Esophagus squamous epithelium (tissue), 5 donors: ENCODE data around the gene C16orf74. TPM values are rescaled to one million over a fixed set of nuclear protein-coding genes. Genes with fewer than 3 reads are reported as not detected.

Experiments
- DNase-seq: peaks from one replicate; lab custom pipeline; 2025; lab: John Stamatoyannopoulos, UW
- H3K27ac ChIP-seq, 4 donors: fragments of 200-600 bp; sonication (generic); one replicate each; pipeline ENCODE4 v1.5.1; 2016 to 2019; ENCODE audit warnings: mild to moderate bottlenecking in 1 of 4
- H3K27me3 ChIP-seq, 4 donors: fragments of 200-600 bp; sonication (generic); 1 replicate in 3 of 4; 2 replicates in 1 of 4; pipeline versions ENCODE4 v1.5.1 to v1.6.0; 2017 to 2021; ENCODE audit warnings: antibody characterized with exemption in 1 of 4
- H3K36me3 ChIP-seq, 3 donors: fragments of 200-600 bp; sonication (generic); one replicate each; pipeline ENCODE4 v1.5.1; 2016 to 2019
- H3K4me1 ChIP-seq, 3 donors: fragments of 200-600 bp; sonication (generic); one replicate each; pipeline ENCODE4 v1.5.1; 2017 to 2019
- H3K4me3 ChIP-seq, 4 donors: fragments of 200-600 bp; sonication (generic); 1 replicate in 3 of 4; 2 replicates in 1 of 4; pipeline ENCODE4 v1.5.1; 2016 to 2019; ENCODE audit warnings: mild to moderate bottlenecking in 2 of 4, moderate library complexity in 1 of 4
- H3K9me3 ChIP-seq, 3 donors: fragments of 200-600 bp; sonication (generic); one replicate each; pipeline ENCODE4 v1.5.1; 2016 to 2019
- POLR2A ChIP-seq, 4 donors: fragments of 450-650 bp; IDR thresholded peaks; one replicate each; pipeline ENCODE4 v1.6.1; 2017; ENCODE audit warnings: antibody characterized with exemption in 4 of 4, mild to moderate bottlenecking in 4 of 4, moderate library complexity in 3 of 4
- WGBS, 2 donors: methylation state at CpG; one replicate each; pipeline ENCODE4 v1.1.5; 2018; 5-methylcytosine and 5-hydroxymethylcytosine counted together
- intact Hi-C: fragments of 100-400 bp; cut with DNase I; formaldehyde crosslinking; loops from one replicate; pipeline ENCODE4 v1.15.0; 2022
- total RNA-seq, 4 donors: library from RNA; depleted of rRNA; stranded (reverse); fragments of >200 nt; gene quantifications; one replicate each; pipeline ENCODE4 v1.1.0, GENCODE V29; 2016
- TF ChIP-seq, protein P1 (sequence below), 6 experiments: fragments of 450-650 bp in 4 of 6; fragments of 200-600 bp in 2 of 6; sonication (generic) in 2 of 6; IDR thresholded peaks; one replicate each; pipeline ENCODE4 v1.5.1; 2016 to 2019; ENCODE audit warnings: antibody characterized with exemption in 6 of 6, mild to moderate bottlenecking in 4 of 6, moderate library complexity in 4 of 6
- donor health status: DM: yes; HTN: yes; CAD: no.

Gene C16orf74
- total RNA-seq, 4 donors from 2014 or later, result 3.8 to 24.8 (median 6.4) TPM

GRCh38 chr16:85661740-85662481 lies 89.0 kb downstream of the C16orf74 start:
- H3K9me3 ChIP-seq, result no peaks in the 10 kb centered on the region
- TF ChIP-seq, protein P1, sequence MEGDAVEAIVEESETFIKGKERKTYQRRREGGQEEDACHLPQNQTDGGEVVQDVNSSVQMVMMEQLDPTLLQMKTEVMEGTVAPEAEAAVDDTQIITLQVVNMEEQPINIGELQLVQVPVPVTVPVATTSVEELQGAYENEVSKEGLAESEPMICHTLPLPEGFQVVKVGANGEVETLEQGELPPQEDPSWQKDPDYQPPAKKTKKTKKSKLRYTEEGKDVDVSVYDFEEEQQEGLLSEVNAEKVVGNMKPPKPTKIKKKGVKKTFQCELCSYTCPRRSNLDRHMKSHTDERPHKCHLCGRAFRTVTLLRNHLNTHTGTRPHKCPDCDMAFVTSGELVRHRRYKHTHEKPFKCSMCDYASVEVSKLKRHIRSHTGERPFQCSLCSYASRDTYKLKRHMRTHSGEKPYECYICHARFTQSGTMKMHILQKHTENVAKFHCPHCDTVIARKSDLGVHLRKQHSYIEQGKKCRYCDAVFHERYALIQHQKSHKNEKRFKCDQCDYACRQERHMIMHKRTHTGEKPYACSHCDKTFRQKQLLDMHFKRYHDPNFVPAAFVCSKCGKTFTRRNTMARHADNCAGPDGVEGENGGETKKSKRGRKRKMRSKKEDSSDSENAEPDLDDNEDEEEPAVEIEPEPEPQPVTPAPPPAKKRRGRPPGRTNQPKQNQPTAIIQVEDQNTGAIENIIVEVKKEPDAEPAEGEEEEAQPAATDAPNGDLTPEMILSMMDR (IDR thresholded peaks at IDR 0.05), result no peak
- TF ChIP-seq POLR2A (IDR thresholded peaks at IDR 0.05), result no peak
- H3K4me1 ChIP-seq, result peaks cover 4 to 10% (median 4%) of the 10 kb centered on the region in 3 donors
- no peak overlapping the region for H3K4me3 ChIP-seq
- intact Hi-C loops, result no loop called here
- no peak for DNase-seq
- WGBS, 2 donors, result 94 to 96% methylated on average over 13 of the region's 26 CpGs
- no peaks in the 10 kb centered on the region for H3K27me3 ChIP-seq
- H3K36me3 ChIP-seq, result peaks cover 64 to 100% (median 68%) of the 10 kb centered on the region in 3 donors
- H3K27ac ChIP-seq, result no peak overlapping the region

GRCh38 chr16:85660843-85661739 lies 89.8 kb downstream of the C16orf74 start:
- peaks cover 63 to 100% (median 67%) of the 10 kb centered on the region in 3 donors for H3K36me3 ChIP-seq
- 87 to 96% methylated on average over 4 of the region's 42 CpGs for whole genome bisulfite sequencing, 2 donors
- DNase-seq, result no peak

DNA sequence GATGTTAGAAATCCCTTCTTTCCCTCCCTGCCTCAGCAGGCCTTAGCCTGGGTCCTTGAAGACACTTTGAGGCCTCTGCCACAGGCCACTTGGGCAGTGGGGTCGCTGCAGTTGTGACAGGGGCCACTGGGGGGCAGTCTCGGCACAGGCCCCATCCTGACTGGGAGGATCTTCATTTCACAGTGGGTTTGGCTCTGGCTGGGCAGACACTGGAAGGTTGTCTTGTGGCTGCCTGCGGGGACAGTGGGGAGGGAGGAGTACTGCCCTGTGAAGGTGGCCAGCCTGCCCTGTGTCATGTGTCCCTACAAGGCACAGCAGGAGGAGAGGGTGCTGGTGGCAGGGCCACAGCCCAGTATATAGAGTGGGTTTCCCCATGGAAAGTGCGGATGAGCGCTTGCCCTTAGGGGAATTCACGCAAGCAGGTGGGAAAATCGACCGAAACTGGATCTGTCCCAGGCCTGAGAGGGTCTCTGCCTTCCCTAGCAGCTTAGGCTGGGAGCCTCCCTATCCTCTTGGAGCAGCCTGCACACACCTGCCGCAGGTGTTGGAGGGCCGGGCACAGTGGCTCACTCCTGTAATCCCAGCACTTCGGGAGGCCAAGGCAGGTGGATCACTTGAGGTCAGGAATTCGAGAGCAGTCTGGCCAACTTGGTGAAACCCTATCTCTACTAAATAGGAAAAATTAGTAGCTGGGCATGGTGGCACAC lies 90.9 kb downstream of the C16orf74 start:
- H3K27me3 ChIP-seq, result no peaks in the 10 kb centered on the region
- TF ChIP-seq POLR2A (IDR thresholded peaks at IDR 0.05), result no peak
- TF ChIP-seq, protein P1 (IDR thresholded peaks at IDR 0.05), result peak; percentile 70 to 86 (median 82)
- WGBS, 2 donors, result 0 to 83% methylated on average over 2 to 3 of the region's 12 CpGs
- peaks cover 4 to 10% (median 4%) of the 10 kb centered on the region in 3 donors for H3K4me1 ChIP-seq
- H3K27ac ChIP-seq, result peak overlapping the region in 1 of 4 donors; percentile 34
- no peak for DNase-seq
- no peaks in the 10 kb centered on the region for H3K9me3 ChIP-seq
- no peak overlapping the region for H3K4me3 ChIP-seq
- intact Hi-C loops, result no loop called here
- peaks cover 55 to 100% (median 69%) of the 10 kb centered on the region in 3 donors for H3K36me3 ChIP-seq

More at GRCh38 chr16:85660843-85661739, 89.8 kb downstream of the C16orf74 start:
- Histone ChIP-seq H3K4me3 (no peak overlapping the region), H3K9me3 (no peaks in the 10 kb centered on the region), H3K27me3 (no peaks in the 10 kb centered on the region), H3K4me1 (peaks cover 4 to 10% (median 4%) of the 10 kb centered on the region in 3 donors), H3K27ac (no peak overlapping the region)
- intact Hi-C loops, result no loop called here
- TF ChIP-seq, protein P1 (IDR thresholded peaks at IDR 0.05), result no peak
- TF ChIP-seq POLR2A (IDR thresholded peaks at IDR 0.05), result no peak

DNA sequence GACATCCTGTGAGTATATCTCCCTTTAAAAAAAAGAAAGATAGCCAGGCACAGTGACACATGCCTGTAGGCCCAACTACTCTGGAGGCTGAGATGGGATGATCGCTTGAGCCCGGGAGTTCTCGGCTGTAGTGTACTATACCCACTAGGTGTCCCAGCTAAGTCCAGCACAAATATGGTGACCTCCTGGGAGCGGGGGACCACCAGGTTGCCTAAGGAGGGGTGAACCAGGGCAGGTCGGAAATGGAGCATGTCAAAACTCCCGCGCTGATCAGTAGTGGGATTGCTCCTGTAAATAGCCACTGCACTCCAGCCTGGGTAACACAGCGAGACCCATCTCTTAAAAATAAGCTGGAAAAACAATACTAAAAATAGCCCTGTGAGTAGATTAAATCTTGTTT lies 91.6 kb downstream of the C16orf74 start:
- peaks cover 4 to 12% (median 4%) of the 10 kb centered on the region in 3 donors for H3K4me1 ChIP-seq
- H3K4me3 ChIP-seq, result no peak overlapping the region
- TF ChIP-seq, protein P1 (IDR thresholded peaks at IDR 0.05), result no peak
- no peak for TF ChIP-seq POLR2A (IDR thresholded peaks at IDR 0.05)
- intact Hi-C loops, result no loop called here
- no peak overlapping the region for H3K27ac ChIP-seq
- H3K9me3 ChIP-seq, result no peaks in the 10 kb centered on the region
- no peaks in the 10 kb centered on the region for H3K27me3 ChIP-seq
- WGBS, 2 donors, result 73 to 91% methylated on average over 4 to 8 of the region's 8 CpGs
- peaks cover 55 to 100% (median 69%) of the 10 kb centered on the region in 3 donors for H3K36me3 ChIP-seq
- no peak for DNase-seq
